ENCODE measurements around the gene FAF1. TPM values are rescaled to one million over a fixed set of nuclear protein-coding genes. Genes with fewer than 3 reads are reported as not detected.

The FAF1 gene
- total RNA-seq, 1 experiment from 2014 or later, result 109 TPM

GRCh38 chr1:50747394-50747793 is 212.7 kb downstream of the FAF1 start:
- Histone ChIP-seq H3K4me1 (ENCODE audit: insufficient read depth, low read length, poor library complexity, severe bottlenecking) (peaks cover 11% of the 10 kb centered on the region), H3K27me3 (replicated peaks; ENCODE audit: insufficient read depth, low read depth, low read length, poor library complexity) (no peaks in the 10 kb centered on the region), H3K9me3 (ENCODE audit: low read depth, low read length, poor library complexity, severe bottlenecking) (no peaks in the 10 kb centered on the region), H3K4me3 (ENCODE audit: low read depth, low read length, poor library complexity, severe bottlenecking) (no peak overlapping the region), H3K36me3 (ENCODE audit: insufficient read depth, low read length, poor library complexity, severe bottlenecking) (no peaks in the 10 kb centered on the region), H3K27ac (ENCODE audit: low read depth, low read length, poor library complexity, severe bottlenecking) (no peak overlapping the region)
- ChIA-PET CTCF (no interaction called here), POLR2A (ENCODE audit: low non-redundant PET) (no interaction called here)
- no peak for DNase-seq (ENCODE audit: low spot score)
- intact Hi-C loops (cut with micrococcal nuclease; ENCODE audit: unreplicated experiment), result no loop called here
- TF ChIP-seq, protein P1, sequence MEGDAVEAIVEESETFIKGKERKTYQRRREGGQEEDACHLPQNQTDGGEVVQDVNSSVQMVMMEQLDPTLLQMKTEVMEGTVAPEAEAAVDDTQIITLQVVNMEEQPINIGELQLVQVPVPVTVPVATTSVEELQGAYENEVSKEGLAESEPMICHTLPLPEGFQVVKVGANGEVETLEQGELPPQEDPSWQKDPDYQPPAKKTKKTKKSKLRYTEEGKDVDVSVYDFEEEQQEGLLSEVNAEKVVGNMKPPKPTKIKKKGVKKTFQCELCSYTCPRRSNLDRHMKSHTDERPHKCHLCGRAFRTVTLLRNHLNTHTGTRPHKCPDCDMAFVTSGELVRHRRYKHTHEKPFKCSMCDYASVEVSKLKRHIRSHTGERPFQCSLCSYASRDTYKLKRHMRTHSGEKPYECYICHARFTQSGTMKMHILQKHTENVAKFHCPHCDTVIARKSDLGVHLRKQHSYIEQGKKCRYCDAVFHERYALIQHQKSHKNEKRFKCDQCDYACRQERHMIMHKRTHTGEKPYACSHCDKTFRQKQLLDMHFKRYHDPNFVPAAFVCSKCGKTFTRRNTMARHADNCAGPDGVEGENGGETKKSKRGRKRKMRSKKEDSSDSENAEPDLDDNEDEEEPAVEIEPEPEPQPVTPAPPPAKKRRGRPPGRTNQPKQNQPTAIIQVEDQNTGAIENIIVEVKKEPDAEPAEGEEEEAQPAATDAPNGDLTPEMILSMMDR (conservative IDR thresholded peaks at IDR 0.05; ENCODE audit: low read depth, low read length), result no peak
- no peak for TF ChIP-seq EZH2 (IDR thresholded peaks at IDR 0.05; ENCODE audit: borderline replicate concordance, low read depth, low read length, poor library complexity, severe bottlenecking)
- no TSS peak for BruUV-seq (replicated peaks)

DNA sequence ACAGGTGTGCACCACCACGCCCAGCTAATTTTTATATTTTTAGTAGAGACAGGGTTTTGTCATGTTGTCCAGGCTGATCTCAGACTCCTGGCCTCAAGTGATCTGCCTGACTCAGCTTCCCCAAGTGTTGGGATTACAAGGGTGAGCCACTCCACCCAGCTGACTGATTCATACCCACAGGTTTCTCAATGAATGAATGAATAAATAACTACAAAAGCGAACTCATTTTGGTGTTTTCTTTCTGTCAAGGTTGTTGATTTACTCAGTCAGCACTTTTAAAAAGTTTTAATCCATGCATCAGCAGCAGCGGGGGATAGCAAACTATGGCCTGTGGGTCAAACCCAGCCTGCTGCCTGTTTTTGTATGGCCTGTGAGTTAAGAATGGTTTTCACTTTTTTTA is 217.5 kb downstream of the FAF1 start:
- Histone ChIP-seq H3K27me3 (replicated peaks; ENCODE audit: insufficient read depth, low read depth, low read length, poor library complexity) (no peaks in the 10 kb centered on the region), H3K36me3 (ENCODE audit: insufficient read depth, low read length, poor library complexity, severe bottlenecking) (no peaks in the 10 kb centered on the region), H3K4me1 (ENCODE audit: insufficient read depth, low read length, poor library complexity, severe bottlenecking) (no peaks in the 10 kb centered on the region), H3K27ac (ENCODE audit: low read depth, low read length, poor library complexity, severe bottlenecking) (no peak overlapping the region), H3K4me3 (ENCODE audit: low read depth, low read length, poor library complexity, severe bottlenecking) (no peak overlapping the region), H3K9me3 (ENCODE audit: low read depth, low read length, poor library complexity, severe bottlenecking) (no peaks in the 10 kb centered on the region)
- POLR2A ChIA-PET (ENCODE audit: low non-redundant PET), result no interaction called here
- DNase-seq (ENCODE audit: low spot score), result no peak
- CTCF ChIA-PET, result no interaction called here
- no TSS peak for BruUV-seq (replicated peaks)
- TF ChIP-seq, protein P1 (conservative IDR thresholded peaks at IDR 0.05; ENCODE audit: low read depth, low read length), result no peak
- TF ChIP-seq EZH2 (IDR thresholded peaks at IDR 0.05; ENCODE audit: borderline replicate concordance, low read depth, low read length, poor library complexity, severe bottlenecking), result no peak
- intact Hi-C loops (cut with micrococcal nuclease; ENCODE audit: unreplicated experiment), result no loop called here

GRCh38 chr1:50739125-50739524 is 220.9 kb downstream of the FAF1 start:
- Histone ChIP-seq H3K9me3 (ENCODE audit: low read depth, low read length, poor library complexity, severe bottlenecking) (no peaks in the 10 kb centered on the region), H3K36me3 (ENCODE audit: insufficient read depth, low read length, poor library complexity, severe bottlenecking) (no peaks in the 10 kb centered on the region), H3K27me3 (replicated peaks; ENCODE audit: insufficient read depth, low read depth, low read length, poor library complexity) (no peaks in the 10 kb centered on the region), H3K4me1 (ENCODE audit: insufficient read depth, low read length, poor library complexity, severe bottlenecking) (no peaks in the 10 kb centered on the region), H3K27ac (ENCODE audit: low read depth, low read length, poor library complexity, severe bottlenecking) (no peak overlapping the region), H3K4me3 (ENCODE audit: low read depth, low read length, poor library complexity, severe bottlenecking) (no peak overlapping the region)
- no peak for DNase-seq (ENCODE audit: low spot score)
- CTCF ChIA-PET, result no interaction called here
- POLR2A ChIA-PET (ENCODE audit: low non-redundant PET), result no interaction called here
- no TSS peak for BruUV-seq (replicated peaks)
- intact Hi-C loops (cut with micrococcal nuclease; ENCODE audit: unreplicated experiment), result no loop called here
- TF ChIP-seq, protein P1 (conservative IDR thresholded peaks at IDR 0.05; ENCODE audit: low read depth, low read length), result no peak
- TF ChIP-seq EZH2 (IDR thresholded peaks at IDR 0.05; ENCODE audit: borderline replicate concordance, low read depth, low read length, poor library complexity, severe bottlenecking), result no peak
